SK-N-MC (cell line): ENCODE measurements around the gene CDH19.

ENCODE experiments used
- DNase-seq: peaks from one replicate; pipeline ENCODE4 v3.0.0-alpha.2; 2011; ENCODE audit warnings: low read depth, low spot score
- H3K27ac ChIP-seq: fragments of 200-600 bp; sonication (generic); 2 replicates; pipeline ENCODE4 v1.5.1; 2016; ENCODE audit warnings: mixed run types
- H3K36me3 ChIP-seq: fragments of 200-600 bp; sonication (generic); 2 replicates; pipeline ENCODE4 v1.6.1; 2017; ENCODE audit warnings: antibody characterized with exemption, low read length, mixed read lengths; ENCODE audit not compliant: insufficient read depth
- H3K4me3 ChIP-seq: fragments of 200-600 bp; sonication (generic); 2 replicates; pipeline ENCODE4 v1.5.1; 2016
- H3K9ac ChIP-seq: fragments of 200-600 bp; sonication (generic); 2 replicates; pipeline ENCODE4 v1.8.0; 2017; ENCODE audit warnings: mixed run types, mixed read lengths; ENCODE audit not compliant: insufficient read length
- H3K9me3 ChIP-seq: fragments of 200-600 bp; sonication (generic); 2 replicates; pipeline ENCODE4 v1.6.1; 2017; ENCODE audit warnings: low read depth, mild to moderate bottlenecking, antibody characterized with exemption, low read length, moderate library complexity, mixed read lengths
- EZH2 ChIP-seq: fragments of 200-600 bp; sonication (generic); IDR thresholded peaks from one replicate; pipeline ENCODE4 v1.6.1; 2017; ENCODE audit warnings: antibody characterized with exemption
- FOXP2 ChIP-seq: optimal IDR thresholded peaks from 2 replicates; pipeline ENCODE3; 2011; ENCODE audit warnings: mild to moderate bottlenecking, moderate library complexity; ENCODE audit not compliant: insufficient read depth; ENCODE audit errors: extremely low read length, control extremely low read depth
- POLR2AphosphoS5 ChIP-seq: IDR thresholded peaks from 2 replicates; pipeline ENCODE4 v1.6.1; 2012; ENCODE audit warnings: mild to moderate bottlenecking, low read depth, low read length, borderline replicate concordance

The CDH19 gene

DNA sequence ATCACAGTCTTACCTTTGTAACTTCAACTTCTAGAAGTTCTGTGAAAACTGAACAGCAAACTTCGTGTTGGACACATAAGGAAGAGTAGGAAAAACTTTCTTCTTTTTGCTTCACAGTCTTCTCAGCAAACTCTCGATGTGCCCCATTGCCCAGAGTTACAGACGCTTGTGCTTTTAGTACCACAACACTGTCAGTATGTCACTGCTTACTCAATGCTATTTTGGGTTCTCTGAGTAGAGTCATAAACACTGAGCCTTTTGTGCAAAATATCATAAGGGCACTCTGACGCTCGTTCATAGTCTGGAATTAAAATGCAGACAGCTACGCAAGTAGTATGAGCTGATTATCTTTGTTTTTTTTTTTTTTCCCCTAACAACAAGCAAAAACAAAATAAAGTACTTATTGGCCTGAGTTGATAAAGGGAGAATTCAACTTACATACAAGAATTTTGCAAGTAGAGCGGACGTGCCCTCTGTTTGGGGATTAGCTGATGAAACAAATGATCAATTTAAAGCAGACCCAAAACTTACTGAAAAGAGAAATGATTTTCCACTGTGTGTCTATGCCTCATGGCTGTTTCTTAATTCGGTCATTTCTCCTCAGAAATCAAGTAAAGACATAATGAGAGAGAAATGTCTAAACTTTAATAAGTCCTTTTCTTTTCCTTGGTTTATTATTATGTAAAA lies at the start of gene CDH19:
TSS of gene CDH19 (minus strand) at position 150 of the 687 bp plus-strand sequence. CDS start 31,886 bp downstream, outside the sequence.
- no peak within 1 kb of the TSS for H3K4me3 ChIP-seq
- TF ChIP-seq EZH2, result no peak
- TF ChIP-seq FOXP2, result no peak
- no peak for TF ChIP-seq POLR2AphosphoS5
- H3K36me3 ChIP-seq, result no peaks in the 10 kb centered on the region
- no peaks in the 10 kb centered on the region for H3K9me3 ChIP-seq
- DNase-seq, result no peak
- H3K27ac ChIP-seq, result no peak within 1 kb of the TSS
- H3K9ac ChIP-seq, result no peak within 1 kb of the TSS

- H3K9ac ChIP-seq, result no peak overlapping the region
- H3K4me3 ChIP-seq, result no peak overlapping the region
- no peaks in the 10 kb centered on the region for H3K36me3 ChIP-seq
- TF ChIP-seq FOXP2 (no peak), EZH2 (no peak), POLR2AphosphoS5 (no peak)
- DNase-seq, result no peak
- H3K27ac ChIP-seq, result no peak overlapping the region
- H3K9me3 ChIP-seq, result no peaks in the 10 kb centered on the region
Observed at GRCh38 chr18:66647671-66648070, 43.8 kb upstream of the CDH19 start.

DNA sequence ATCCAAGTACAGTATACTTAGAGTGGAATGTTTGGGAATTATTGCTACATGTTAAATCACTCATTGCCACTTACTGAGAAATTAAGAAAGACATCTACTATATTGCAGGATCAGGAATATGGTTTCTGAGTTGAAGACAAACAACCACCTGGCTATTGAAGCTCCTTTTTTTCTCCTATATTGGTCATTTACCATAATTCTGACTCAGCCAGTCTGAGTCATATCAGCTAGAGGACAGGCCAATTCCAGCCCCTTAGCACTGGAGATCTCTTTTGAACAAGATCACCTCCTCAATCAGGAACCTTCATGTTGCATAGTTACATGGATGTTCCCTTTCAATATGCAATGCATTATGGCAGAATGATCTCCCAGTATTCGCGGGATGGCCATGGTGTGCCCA lies 42.7 kb upstream of the CDH19 start:
- Histone ChIP-seq H3K27ac (no peak overlapping the region), H3K36me3 (no peaks in the 10 kb centered on the region), H3K9me3 (no peaks in the 10 kb centered on the region), H3K4me3 (no peak overlapping the region), H3K9ac (no peak overlapping the region)
- TF ChIP-seq POLR2AphosphoS5 (no peak), FOXP2 (no peak), EZH2 (no peak)
- no peak for DNase-seq

DNA sequence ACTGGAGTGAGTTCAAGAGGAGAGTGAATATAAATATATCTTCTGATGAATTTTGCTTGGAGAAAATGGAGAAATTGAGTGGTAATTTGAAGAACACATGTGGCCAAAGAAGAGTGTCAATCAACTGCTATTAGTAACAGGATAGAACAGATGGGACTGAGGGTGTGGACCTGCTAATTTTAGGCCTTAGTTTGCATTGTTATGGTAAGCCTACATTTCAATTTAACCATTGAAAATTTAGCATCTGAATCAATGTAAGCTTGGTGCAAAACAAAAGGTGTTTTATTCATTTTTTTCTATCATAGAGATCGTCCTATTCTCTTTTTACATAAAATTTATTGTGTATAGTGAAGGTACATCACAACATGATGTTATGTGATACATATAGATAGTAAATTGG lies 42.1 kb upstream of the CDH19 start:
- H3K27ac ChIP-seq, result no peak overlapping the region
- H3K9me3 ChIP-seq, result no peaks in the 10 kb centered on the region
- no peak overlapping the region for H3K4me3 ChIP-seq
- no peaks in the 10 kb centered on the region for H3K36me3 ChIP-seq
- DNase-seq, result no peak
- TF ChIP-seq FOXP2 (no peak), POLR2AphosphoS5 (no peak), EZH2 (no peak)
- H3K9ac ChIP-seq, result no peak overlapping the region

DNA sequence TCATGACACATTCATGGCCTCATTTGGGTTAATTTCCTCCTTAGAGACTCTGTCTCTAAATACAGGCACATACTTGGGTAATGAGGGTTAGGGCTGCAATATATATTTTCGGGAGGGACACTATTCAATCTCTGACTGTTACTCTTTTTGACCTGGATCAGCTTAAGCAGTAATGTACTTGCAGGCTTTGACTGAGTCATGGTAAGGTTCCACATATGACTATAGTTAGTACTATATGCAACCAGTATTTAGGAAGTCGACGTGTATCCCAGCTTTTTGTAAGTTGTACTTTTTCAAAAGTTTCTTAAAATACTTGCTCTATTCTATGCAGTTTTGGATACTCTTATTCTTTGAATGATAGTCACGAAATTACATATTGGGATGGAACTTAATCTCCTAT lies 37.2 kb upstream of the CDH19 start:
- Histone ChIP-seq H3K4me3 (no peak overlapping the region), H3K9ac (no peak overlapping the region), H3K27ac (no peak overlapping the region), H3K36me3 (no peaks in the 10 kb centered on the region), H3K9me3 (no peaks in the 10 kb centered on the region)
- DNase-seq, result no peak
- TF ChIP-seq FOXP2 (no peak), POLR2AphosphoS5 (no peak), EZH2 (no peak)

GRCh38 chr18:66640431-66640830 lies 36.5 kb upstream of the CDH19 start:
- H3K9ac ChIP-seq, result no peak overlapping the region
- DNase-seq, result no peak
- H3K4me3 ChIP-seq, result no peak overlapping the region
- H3K27ac ChIP-seq, result no peak overlapping the region
- TF ChIP-seq EZH2 (no peak), FOXP2 (no peak), POLR2AphosphoS5 (no peak)
- H3K36me3 ChIP-seq, result no peaks in the 10 kb centered on the region
- no peaks in the 10 kb centered on the region for H3K9me3 ChIP-seq

DNA sequence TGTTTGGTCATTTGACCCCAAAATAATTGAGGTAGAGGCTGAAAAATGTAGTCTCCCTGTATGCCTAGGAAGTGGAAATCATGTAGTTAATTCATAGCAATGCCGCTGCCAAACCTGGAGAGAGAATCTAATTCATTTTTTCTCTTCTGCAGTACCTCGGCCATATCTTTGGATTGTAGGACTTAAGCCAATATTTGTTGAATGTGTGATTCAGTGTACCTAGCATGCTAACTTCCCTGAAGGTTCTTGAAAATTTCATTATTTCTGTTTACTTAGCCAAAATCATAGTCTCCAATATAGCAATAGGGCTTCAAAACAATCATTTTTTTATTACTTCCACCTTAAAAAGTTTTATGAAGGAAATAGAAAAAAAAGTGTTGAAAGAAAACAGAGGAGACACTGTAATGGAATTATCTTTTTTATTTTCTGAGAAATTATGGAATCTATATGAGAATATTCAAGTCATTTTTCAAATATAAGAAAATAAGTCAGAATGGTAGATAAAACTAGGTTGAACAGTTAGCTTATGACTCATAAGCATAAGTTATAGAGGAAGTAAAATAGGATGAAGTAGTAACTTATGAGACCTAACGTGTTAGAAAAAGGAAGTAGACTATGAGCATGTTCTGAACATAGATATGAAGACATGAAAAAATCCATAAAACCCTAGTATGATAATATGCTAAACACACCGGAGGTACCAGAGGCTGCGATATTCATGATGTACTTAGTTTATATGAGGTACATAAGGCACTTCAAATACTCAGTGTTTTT lies 35.2 kb upstream of the CDH19 start:
- Histone ChIP-seq H3K36me3 (no peaks in the 10 kb centered on the region), H3K27ac (no peak overlapping the region), H3K4me3 (no peak overlapping the region), H3K9me3 (no peaks in the 10 kb centered on the region), H3K9ac (no peak overlapping the region)
- no peak for DNase-seq
- TF ChIP-seq POLR2AphosphoS5, result no peak
- TF ChIP-seq FOXP2, result no peak
- no peak for TF ChIP-seq EZH2

GRCh38 chr18:66635342-66635741 lies 31.5 kb upstream of the CDH19 start:
- no peak overlapping the region for H3K4me3 ChIP-seq
- no peak for DNase-seq
- TF ChIP-seq FOXP2 (no peak), POLR2AphosphoS5 (no peak), EZH2 (no peak)
- H3K9me3 ChIP-seq, result no peaks in the 10 kb centered on the region
- no peaks in the 10 kb centered on the region for H3K36me3 ChIP-seq
- H3K9ac ChIP-seq, result no peak overlapping the region
- no peak overlapping the region for H3K27ac ChIP-seq
